Measurements from ENCODE around the gene PELI2.

PELI2 gene

DNA sequence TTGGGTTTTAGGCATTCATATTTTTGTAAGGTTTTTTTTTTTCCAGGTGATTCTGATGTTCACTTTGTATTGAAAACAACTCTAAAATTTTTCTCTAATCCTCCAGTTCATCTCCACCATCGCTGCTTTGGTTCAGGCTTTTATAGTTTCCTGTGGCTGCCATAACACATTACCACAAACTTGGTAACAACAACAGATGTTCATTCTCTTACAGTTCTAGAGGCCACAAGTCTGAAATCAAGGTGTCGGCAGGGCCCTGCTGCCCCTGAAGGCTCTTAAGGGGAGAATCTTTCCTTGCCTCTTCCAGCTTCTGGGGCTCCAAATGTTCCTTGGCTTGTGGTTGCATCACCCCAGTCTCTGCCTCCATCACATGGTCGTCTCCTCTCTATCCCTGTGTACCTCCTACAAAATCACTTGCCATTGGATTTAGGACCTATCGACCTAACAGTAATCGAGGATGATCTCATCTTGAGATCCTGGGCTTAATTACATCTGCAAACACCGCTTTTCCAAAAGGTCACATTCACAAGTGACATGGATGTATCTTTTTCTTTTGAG, 55.2 kb downstream of the PELI2 start:
- H3K27me3 ChIP-seq (ENCODE audit: insufficient read depth, low read length), result no peaks in the 10 kb centered on the region
- peaks cover 20% of the 10 kb centered on the region for H3K4me1 ChIP-seq (ENCODE audit: insufficient read depth, low read length)
- H3K36me3 ChIP-seq (ENCODE audit: insufficient read depth, low read length), result no peaks in the 10 kb centered on the region
- H3K9me3 ChIP-seq (ENCODE audit: low read length), result peaks cover 1% of the 10 kb centered on the region
- no peak overlapping the region for H3K4me3 ChIP-seq (ENCODE audit: low read length)
- no peak overlapping the region for H2AFZ ChIP-seq (ENCODE audit: low read depth, low read length)

DNA sequence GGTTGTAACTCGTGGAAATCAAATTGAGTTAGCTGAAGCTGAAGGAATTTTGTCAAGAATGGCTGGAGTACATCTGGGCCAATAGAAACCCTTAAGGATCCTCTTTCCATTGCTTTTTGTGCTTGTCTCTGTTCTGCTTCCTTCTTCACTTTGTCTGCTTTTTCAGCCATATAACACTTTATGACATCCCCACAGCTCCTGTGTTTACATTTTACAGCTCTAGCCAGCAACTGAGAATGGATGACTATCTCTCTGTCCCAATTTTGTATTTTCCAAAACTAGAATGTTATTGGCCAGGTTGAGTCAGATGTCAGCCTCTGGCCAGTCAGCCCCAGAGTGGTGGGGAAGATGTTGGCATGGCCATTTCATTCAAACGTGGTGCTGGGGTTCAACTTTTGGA, 57.6 kb downstream of the PELI2 start:
- Histone ChIP-seq H3K4me1 (ENCODE audit: insufficient read depth, low read length) (peaks cover 19% of the 10 kb centered on the region), H3K36me3 (ENCODE audit: insufficient read depth, low read length) (no peaks in the 10 kb centered on the region), H2AFZ (ENCODE audit: low read depth, low read length) (no peak overlapping the region), H3K27me3 (ENCODE audit: insufficient read depth, low read length) (no peaks in the 10 kb centered on the region), H3K9me3 (ENCODE audit: low read length) (no peaks in the 10 kb centered on the region), H3K4me3 (ENCODE audit: low read length) (no peak overlapping the region)

- no peak overlapping the region for H2AFZ ChIP-seq (ENCODE audit: low read depth, low read length)
- H3K4me3 ChIP-seq (ENCODE audit: low read length), result no peak overlapping the region
- H3K27me3 ChIP-seq (ENCODE audit: insufficient read depth, low read length), result no peaks in the 10 kb centered on the region
- H3K4me1 ChIP-seq (ENCODE audit: insufficient read depth, low read length), result peaks cover 12% of the 10 kb centered on the region
- H3K36me3 ChIP-seq (ENCODE audit: insufficient read depth, low read length), result no peaks in the 10 kb centered on the region
- H3K9me3 ChIP-seq (ENCODE audit: low read length), result no peaks in the 10 kb centered on the region
These were observed 58.3 kb downstream of the PELI2 start for GRCh38 chr14:56176530-56176929.

DNA sequence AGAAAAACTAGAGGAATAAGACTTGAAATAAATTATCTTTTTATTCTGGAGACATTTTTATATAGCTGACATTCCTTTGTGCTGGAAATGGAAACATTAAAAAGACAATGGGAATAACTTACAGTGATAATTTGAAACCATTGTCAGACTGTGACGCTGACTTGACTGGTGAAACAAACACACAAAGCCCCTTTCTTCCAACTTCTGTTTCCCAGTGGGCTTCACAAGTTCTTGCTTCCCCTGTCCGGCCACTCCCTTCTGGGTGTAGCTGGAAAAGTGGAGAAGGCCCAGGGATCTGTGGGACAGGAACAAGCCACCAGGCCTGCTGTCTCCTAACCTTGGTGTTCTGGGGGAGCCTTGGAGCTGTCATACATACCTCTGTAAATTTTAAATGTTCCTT, 58.8 kb downstream of the PELI2 start:
- Histone ChIP-seq H2AFZ (ENCODE audit: low read depth, low read length) (no peak overlapping the region), H3K36me3 (ENCODE audit: insufficient read depth, low read length) (no peaks in the 10 kb centered on the region), H3K9me3 (ENCODE audit: low read length) (no peaks in the 10 kb centered on the region), H3K27me3 (ENCODE audit: insufficient read depth, low read length) (no peaks in the 10 kb centered on the region), H3K4me1 (ENCODE audit: insufficient read depth, low read length) (peaks cover 12% of the 10 kb centered on the region), H3K4me3 (ENCODE audit: low read length) (no peak overlapping the region)

GRCh38 chr14:56180754-56181542, 62.7 kb downstream of the PELI2 start:
- Histone ChIP-seq H3K4me3 (ENCODE audit: low read length) (no peak overlapping the region), H3K36me3 (ENCODE audit: insufficient read depth, low read length) (no peaks in the 10 kb centered on the region), H3K27me3 (ENCODE audit: insufficient read depth, low read length) (no peaks in the 10 kb centered on the region), H3K4me1 (ENCODE audit: insufficient read depth, low read length) (peaks cover 2% of the 10 kb centered on the region), H2AFZ (ENCODE audit: low read depth, low read length) (no peak overlapping the region), H3K9me3 (ENCODE audit: low read length) (no peaks in the 10 kb centered on the region)

- no peak overlapping the region for H3K4me3 ChIP-seq (ENCODE audit: low read length)
- H3K27me3 ChIP-seq (ENCODE audit: insufficient read depth, low read length), result no peaks in the 10 kb centered on the region
- H2AFZ ChIP-seq (ENCODE audit: low read depth, low read length), result no peak overlapping the region
- no peaks in the 10 kb centered on the region for H3K9me3 ChIP-seq (ENCODE audit: low read length)
- no peaks in the 10 kb centered on the region for H3K36me3 ChIP-seq (ENCODE audit: insufficient read depth, low read length)
- peaks cover 2% of the 10 kb centered on the region for H3K4me1 ChIP-seq (ENCODE audit: insufficient read depth, low read length)
These were observed 63.5 kb downstream of the PELI2 start for GRCh38 chr14:56181681-56182085.

- no peak overlapping the region for H2AFZ ChIP-seq (ENCODE audit: low read depth, low read length)
- no peaks in the 10 kb centered on the region for H3K4me1 ChIP-seq (ENCODE audit: insufficient read depth, low read length)
- no peak overlapping the region for H3K4me3 ChIP-seq (ENCODE audit: low read length)
- no peaks in the 10 kb centered on the region for H3K27me3 ChIP-seq (ENCODE audit: insufficient read depth, low read length)
- H3K36me3 ChIP-seq (ENCODE audit: insufficient read depth, low read length), result no peaks in the 10 kb centered on the region
- no peaks in the 10 kb centered on the region for H3K9me3 ChIP-seq (ENCODE audit: low read length)
These were observed 64.2 kb downstream of the PELI2 start for GRCh38 chr14:56182410-56182809.

- no peaks in the 10 kb centered on the region for H3K36me3 ChIP-seq (ENCODE audit: insufficient read depth, low read length)
- no peaks in the 10 kb centered on the region for H3K27me3 ChIP-seq (ENCODE audit: insufficient read depth, low read length)
- H2AFZ ChIP-seq (ENCODE audit: low read depth, low read length), result no peak overlapping the region
- no peak overlapping the region for H3K4me3 ChIP-seq (ENCODE audit: low read length)
- no peaks in the 10 kb centered on the region for H3K9me3 ChIP-seq (ENCODE audit: low read length)
- no peaks in the 10 kb centered on the region for H3K4me1 ChIP-seq (ENCODE audit: insufficient read depth, low read length)
These were observed 65.5 kb downstream of the PELI2 start for GRCh38 chr14:56183631-56184157.

- Histone ChIP-seq H3K4me3 (ENCODE audit: low read length) (no peak overlapping the region), H3K27me3 (ENCODE audit: insufficient read depth, low read length) (no peaks in the 10 kb centered on the region), H3K36me3 (ENCODE audit: insufficient read depth, low read length) (no peaks in the 10 kb centered on the region), H2AFZ (ENCODE audit: low read depth, low read length) (no peak overlapping the region), H3K9me3 (ENCODE audit: low read length) (no peaks in the 10 kb centered on the region), H3K4me1 (ENCODE audit: insufficient read depth, low read length) (no peaks in the 10 kb centered on the region)
These were observed 67.8 kb downstream of the PELI2 start for GRCh38 chr14:56185992-56186391.

- Histone ChIP-seq H3K4me1 (ENCODE audit: insufficient read depth, low read length) (no peaks in the 10 kb centered on the region), H3K36me3 (ENCODE audit: insufficient read depth, low read length) (no peaks in the 10 kb centered on the region), H3K27me3 (ENCODE audit: insufficient read depth, low read length) (no peaks in the 10 kb centered on the region), H3K9me3 (ENCODE audit: low read length) (no peaks in the 10 kb centered on the region), H3K4me3 (ENCODE audit: low read length) (no peak overlapping the region), H2AFZ (ENCODE audit: low read depth, low read length) (no peak overlapping the region)
These were observed 69.5 kb downstream of the PELI2 start for GRCh38 chr14:56187736-56188135.

DNA sequence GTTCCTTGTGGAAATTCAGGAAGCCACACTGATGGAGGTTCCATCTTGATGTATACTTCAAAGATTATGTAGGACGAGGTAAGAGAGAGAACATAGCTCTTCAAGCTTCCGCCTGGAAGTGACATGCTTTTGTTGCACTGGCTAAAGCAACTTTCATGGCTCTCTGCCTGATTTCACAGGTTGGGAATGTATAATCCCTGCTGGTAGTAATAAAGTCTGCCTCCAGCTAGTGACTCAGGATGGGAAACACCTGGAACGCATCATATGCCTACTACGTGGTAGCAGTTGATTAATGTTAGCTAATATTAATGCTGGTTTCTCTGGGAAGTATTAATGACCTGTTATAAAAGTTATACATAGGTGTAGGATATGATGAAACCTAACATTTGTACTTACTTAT, 71.1 kb downstream of the PELI2 start:
- Histone ChIP-seq H2AFZ (ENCODE audit: low read depth, low read length) (no peak overlapping the region), H3K4me1 (ENCODE audit: insufficient read depth, low read length) (no peaks in the 10 kb centered on the region), H3K9me3 (ENCODE audit: low read length) (no peaks in the 10 kb centered on the region), H3K27me3 (ENCODE audit: insufficient read depth, low read length) (no peaks in the 10 kb centered on the region), H3K36me3 (ENCODE audit: insufficient read depth, low read length) (no peaks in the 10 kb centered on the region), H3K4me3 (ENCODE audit: low read length) (no peak overlapping the region)

DNA sequence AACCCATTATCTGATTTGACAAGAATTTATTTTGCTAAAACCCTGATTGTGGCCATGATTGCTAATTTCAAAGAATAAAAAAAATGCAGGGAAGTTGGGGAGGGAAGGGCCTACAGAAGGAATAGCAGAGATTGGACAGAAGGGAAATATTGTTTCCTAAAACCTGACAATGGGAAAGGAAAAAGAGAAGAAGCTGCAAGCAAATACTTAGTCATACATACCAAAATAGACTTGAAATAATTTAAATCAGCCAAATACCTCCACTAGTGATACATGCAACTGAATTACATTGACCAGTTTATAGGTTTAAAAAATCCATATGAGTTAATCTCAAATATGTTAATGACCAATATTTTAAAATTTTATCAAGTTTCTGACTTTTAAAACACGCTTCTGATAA, 75.1 kb downstream of the PELI2 start:
- H3K4me3 ChIP-seq (ENCODE audit: low read length), result no peak overlapping the region
- H3K36me3 ChIP-seq (ENCODE audit: insufficient read depth, low read length), result no peaks in the 10 kb centered on the region
- no peaks in the 10 kb centered on the region for H3K9me3 ChIP-seq (ENCODE audit: low read length)
- H3K4me1 ChIP-seq (ENCODE audit: insufficient read depth, low read length), result peaks cover 11% of the 10 kb centered on the region
- no peaks in the 10 kb centered on the region for H3K27me3 ChIP-seq (ENCODE audit: insufficient read depth, low read length)
- H2AFZ ChIP-seq (ENCODE audit: low read depth, low read length), result no peak overlapping the region

DNA sequence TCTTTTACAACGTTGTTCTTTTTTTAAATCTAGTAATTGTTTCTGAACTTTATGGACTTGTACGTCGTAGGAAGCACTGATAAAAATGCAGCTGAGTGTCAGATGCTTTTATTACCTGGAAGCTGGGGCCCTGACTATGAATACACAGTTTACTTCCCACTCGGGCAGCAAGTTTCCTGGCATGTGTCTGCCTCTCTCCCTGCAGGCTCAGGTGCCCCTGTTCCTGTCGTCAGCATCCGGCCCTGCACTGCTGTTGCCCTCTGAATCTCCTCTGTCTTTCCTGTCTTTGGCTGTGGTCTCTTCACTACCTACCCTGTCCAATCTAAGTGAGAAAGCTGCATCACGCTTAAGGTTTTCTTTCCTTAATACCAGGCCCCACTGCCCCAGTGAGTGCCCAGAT, 75.8 kb downstream of the PELI2 start:
- H3K27me3 ChIP-seq (ENCODE audit: insufficient read depth, low read length), result no peaks in the 10 kb centered on the region
- H3K36me3 ChIP-seq (ENCODE audit: insufficient read depth, low read length), result no peaks in the 10 kb centered on the region
- peaks cover 11% of the 10 kb centered on the region for H3K4me1 ChIP-seq (ENCODE audit: insufficient read depth, low read length)

More for the DNA sequence above, 75.8 kb downstream of the PELI2 start:
- H3K4me3 ChIP-seq (ENCODE audit: low read length), result no peak overlapping the region
- H2AFZ ChIP-seq (ENCODE audit: low read depth, low read length), result no peak overlapping the region
- H3K9me3 ChIP-seq (ENCODE audit: low read length), result no peaks in the 10 kb centered on the region
